MM.1S (cell line): ENCODE measurements around the gene TSPAN9.

Source experiments
- CTCF ChIP-seq: fragments of 300-600 bp; sonication (generic); IDR thresholded peaks from 2 replicates; pipeline ENCODE4 v1.5.1; 2016; ENCODE audit warnings: antibody characterized with exemption, low read length, mixed read lengths
- EZH2 ChIP-seq: fragments of 300-600 bp; sonication (generic); optimal IDR thresholded peaks from 2 replicates; pipeline ENCODE3; 2017; ENCODE audit warnings: low read depth, mild to moderate bottlenecking, antibody characterized with exemption, low read length, mixed read lengths
- EZH2phosphoT487 ChIP-seq: fragments of 300-600 bp; sonication (generic); IDR thresholded peaks from 2 replicates; pipeline ENCODE4 v1.6.1; 2018; ENCODE audit warnings: antibody characterized with exemption, low read length

GRCh38 chr12:3247077-3247476 lies 169.9 kb downstream of the TSPAN9 start:
- TF ChIP-seq CTCF, result no peak
- no peak for TF ChIP-seq EZH2
- TF ChIP-seq EZH2phosphoT487, result no peak
